Retinal pigment epithelial cell (primary cell): ENCODE measurements around the gene PRKCSH.
A peak's percentile ranks its signal among the peaks of the same experiment; 100 is the strongest.

Experiments
- DNase-seq: peaks from one replicate; pipeline ENCODE4 v3.0.0-alpha.2; 2010; ENCODE audit warnings: low read depth
- H3K4me3 ChIP-seq: 2 replicates; pipeline ENCODE4 v1.5.1; 2011; ENCODE audit warnings: mild to moderate bottlenecking, low read length, control low read depth, moderate library complexity
- CTCF ChIP-seq: conservative IDR thresholded peaks from 2 replicates; pipeline ENCODE4 v1.5.1; 2011; ENCODE audit warnings: low read depth, low read length, control low read depth, inconsistent platforms

The PRKCSH gene

GRCh38 chr19:11414544-11414943, 20.9 kb upstream of the PRKCSH start:
- TF ChIP-seq CTCF: no peak
- H3K4me3 ChIP-seq: no peak overlapping the region
- no peak for DNase-seq

- TF ChIP-seq CTCF: no peak
- DNase-seq: no peak
- H3K4me3 ChIP-seq: no peak overlapping the region
These were observed 18.9 kb upstream of the PRKCSH start for GRCh38 chr19:11416346-11417052.

GRCh38 chr19:11418094-11418548, 17.3 kb upstream of the PRKCSH start:
- no peak overlapping the region for H3K4me3 ChIP-seq
- no peak for DNase-seq
- no peak for TF ChIP-seq CTCF

- DNase-seq: no peak
- TF ChIP-seq CTCF: no peak
- H3K4me3 ChIP-seq: peak within 1 kb of the TSS; percentile 12
These were observed 16.6 kb upstream of the PRKCSH start, which contains the start of gene RGL3 for GRCh38 chr19:11418549-11419506. Gene RGL3, minus strand, starts transcription at chr19:11419314. Its CDS starts 36 bp downstream, at chr19:11419278.

- TF ChIP-seq CTCF: no peak
- peak overlapping the region; percentile 19 for H3K4me3 ChIP-seq
- no peak for DNase-seq
These were observed 14.7 kb upstream of the PRKCSH start for GRCh38 chr19:11420429-11421370.

GRCh38 chr19:11421371-11422098, 13.9 kb upstream of the PRKCSH start:
- no peak for TF ChIP-seq CTCF
- no peak overlapping the region for H3K4me3 ChIP-seq
- DNase-seq: no peak
